Spleen (tissue), 11 donors: ENCODE data around the gene MYMX. TPM values are rescaled to one million over a fixed set of nuclear protein-coding genes. Genes with fewer than 3 reads are reported as not detected.

Source experiments
- DNase-seq: peaks from one replicate; pipeline ENCODE4 v3.0.0-alpha.2; 2020
- H3K27ac ChIP-seq, 8 donors: fragments of 200-600 bp; sonication (generic) in 7 of 8; 1 replicate in 4 of 8; 2 replicates in 4 of 8; pipeline versions ENCODE4 v1.5.0 to v1.8.0; 2016 to 2021; ENCODE audit warnings: inconsistent platforms in 4 of 8, mild to moderate bottlenecking in 4 of 8, moderate library complexity in 1 of 8
- H3K27me3 ChIP-seq, 7 donors: fragments of 200-600 bp; sonication (generic) in 6 of 7; replicated peaks in 1 of 7; 1 replicate in 4 of 7; 2 replicates in 3 of 7; pipeline versions ENCODE4 v1.5.0 to v1.8.0; 2016 to 2021; ENCODE audit warnings: inconsistent platforms in 3 of 7, mild to moderate bottlenecking in 1 of 7
- H3K36me3 ChIP-seq, 6 donors: fragments of 200-600 bp; sonication (generic) in 5 of 6; 1 replicate in 4 of 6; 2 replicates in 2 of 6; pipeline versions ENCODE4 v1.5.0 to v1.8.0; 2016 to 2021; ENCODE audit warnings: inconsistent platforms in 2 of 6
- H3K4me1 ChIP-seq, 6 donors: fragments of 200-600 bp; sonication (generic) in 5 of 6; 1 replicate in 3 of 6; 2 replicates in 3 of 6; pipeline versions ENCODE4 v1.5.0 to v1.8.0; 2016 to 2021; ENCODE audit warnings: inconsistent platforms in 3 of 6
- H3K4me3 ChIP-seq, 8 donors: fragments of 200-600 bp; sonication (generic) in 7 of 8; 1 replicate in 4 of 8; 2 replicates in 4 of 8; pipeline versions ENCODE4 v1.5.0 to v1.8.0; 2016 to 2021; ENCODE audit warnings: inconsistent platforms in 4 of 8, mild to moderate bottlenecking in 4 of 8, moderate library complexity in 2 of 8
- H3K9me3 ChIP-seq, 8 donors: fragments of 200-600 bp; sonication (generic) in 7 of 8; 1 replicate in 4 of 8; 2 replicates in 4 of 8; pipeline versions ENCODE4 v1.5.0 to v1.8.0; 2016 to 2021; ENCODE audit warnings: inconsistent platforms in 4 of 8
- POLR2A ChIP-seq, 3 donors: fragments of 450-650 bp; IDR thresholded peaks; one replicate each; pipeline ENCODE4 v1.5.1; 2017; ENCODE audit warnings: antibody characterized with exemption in 3 of 3, mild to moderate bottlenecking in 1 of 3
- POLR2AphosphoS5 ChIP-seq, 3 donors: sonication (generic); formaldehyde crosslinking; IDR thresholded peaks; one replicate each; pipeline ENCODE4 v1.5.1; 2017; ENCODE audit warnings: antibody characterized with exemption in 3 of 3
- WGBS, 5 donors: extraction: QIAGEN DNeasy Blood & Tissue Kit in 3 of 5; methylation state at CpG; one replicate each; pipeline versions ENCODE4 v1.1.5 to v1.1.7; 2013 to 2018; 5-methylcytosine and 5-hydroxymethylcytosine counted together
- intact Hi-C: fragments of 100-400 bp; cut with DNase I; formaldehyde crosslinking; loops from one replicate; pipeline ENCODE4 v1.15.0; 2023; ENCODE audit warnings: low total_unique reads
- polyA plus RNA-seq, 3 donors: library from polyadenylated mRNA; stranded (reverse); fragments of 200-250 nt; gene quantifications; one replicate each; pipeline ENCODE4 v1.2.1, GENCODE V29; 2013
- total RNA-seq, 7 donors: library from RNA; depleted of rRNA in 3 of 7; stranded (reverse); fragments of >200 nt in 3 of 7; fragmentation: NEBNext Ultra II Directional in 4 of 7; extraction: Animal tissue kit (Norgen Biotek cat#: 25700) in 4 of 7; gene quantifications; one replicate each; pipeline versions ENCODE4 v1.1.0 to v1.2.1, GENCODE V29; 2016 to 2021
- TF ChIP-seq, protein P1 (sequence below), 11 experiments: fragments of 200-600 bp in 7 of 11; fragments of 450-650 bp in 4 of 11; sonication (generic) in 4 of 11; IDR thresholded peaks in 8 of 11; conservative IDR thresholded peaks in 3 of 11; 1 replicate in 7 of 11; 2 replicates in 4 of 11; pipeline versions ENCODE4 v1.4.0 to v1.8.0; 2016 to 2021; ENCODE audit warnings: antibody characterized with exemption in 11 of 11, inconsistent platforms in 4 of 11, mild to moderate bottlenecking in 1 of 11
- donor health status: healthy with polysubstance abuse.
- donor health status: DM: no; HTN: no; CAD: no; lungs with moderate emphysema.
- donor health status: DM: no; HTN: no; CAD: no.
- donor health status: Bipolar disorder and iron deficiency.
- donor health status: healthy.
- donor health status: DM: no; HTN: no; CAD: no.
- donor health status: DM: yes; HTN: yes; CAD: no.

MYMX gene
- total and polyA plus RNA-seq, 10 donors, result 0.34 to 1.5 (median 0.87) TPM; not detected in 2

DNA sequence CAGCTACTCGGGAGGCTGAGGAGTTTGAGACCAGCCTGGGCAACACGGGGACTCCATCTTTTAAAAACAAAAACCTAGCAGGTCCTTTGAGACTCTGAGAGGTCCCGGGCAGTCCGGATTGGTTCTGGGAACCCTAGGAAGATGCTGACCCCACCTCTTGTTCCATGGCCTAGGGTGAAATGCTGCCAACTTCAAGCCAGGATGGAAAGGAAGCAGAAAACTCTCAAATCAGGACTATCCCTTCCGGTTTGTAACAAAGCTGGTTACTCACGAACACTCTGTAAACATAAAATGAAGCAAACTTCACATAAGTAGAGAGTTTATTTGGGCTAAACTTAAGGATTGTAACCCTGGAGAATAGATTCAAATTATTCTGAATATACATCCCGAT lies 30.1 kb upstream of the MYMX start:
- no peak for DNase-seq
- Histone ChIP-seq H3K27ac (peak overlapping the region in 4 of 8 donors; percentile 14 to 59 (median 49)), H3K27me3 (peaks cover 0 to 19% (median 0%) of the 10 kb centered on the region in 7 donors), H3K4me3 (no peak overlapping the region), H3K4me1 (peaks cover 0 to 12% (median 2%) of the 10 kb centered on the region in 6 donors), H3K9me3 (no peaks in the 10 kb centered on the region), H3K36me3 (no peaks in the 10 kb centered on the region)
- TF ChIP-seq POLR2AphosphoS5 (IDR thresholded peaks at IDR 0.05) (no peak), POLR2A (IDR thresholded peaks at IDR 0.05) (no peak)
- TF ChIP-seq, protein P1, sequence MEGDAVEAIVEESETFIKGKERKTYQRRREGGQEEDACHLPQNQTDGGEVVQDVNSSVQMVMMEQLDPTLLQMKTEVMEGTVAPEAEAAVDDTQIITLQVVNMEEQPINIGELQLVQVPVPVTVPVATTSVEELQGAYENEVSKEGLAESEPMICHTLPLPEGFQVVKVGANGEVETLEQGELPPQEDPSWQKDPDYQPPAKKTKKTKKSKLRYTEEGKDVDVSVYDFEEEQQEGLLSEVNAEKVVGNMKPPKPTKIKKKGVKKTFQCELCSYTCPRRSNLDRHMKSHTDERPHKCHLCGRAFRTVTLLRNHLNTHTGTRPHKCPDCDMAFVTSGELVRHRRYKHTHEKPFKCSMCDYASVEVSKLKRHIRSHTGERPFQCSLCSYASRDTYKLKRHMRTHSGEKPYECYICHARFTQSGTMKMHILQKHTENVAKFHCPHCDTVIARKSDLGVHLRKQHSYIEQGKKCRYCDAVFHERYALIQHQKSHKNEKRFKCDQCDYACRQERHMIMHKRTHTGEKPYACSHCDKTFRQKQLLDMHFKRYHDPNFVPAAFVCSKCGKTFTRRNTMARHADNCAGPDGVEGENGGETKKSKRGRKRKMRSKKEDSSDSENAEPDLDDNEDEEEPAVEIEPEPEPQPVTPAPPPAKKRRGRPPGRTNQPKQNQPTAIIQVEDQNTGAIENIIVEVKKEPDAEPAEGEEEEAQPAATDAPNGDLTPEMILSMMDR (IDR thresholded peaks at IDR 0.05 in 8 of 11, conservative IDR thresholded peaks at IDR 0.05 in 3 of 11), result no peak
- intact Hi-C loops, result no loop called here
- 67 to 78% (median 77%) methylated on average over 7 of the region's 7 CpGs for WGBS, 5 donors

DNA sequence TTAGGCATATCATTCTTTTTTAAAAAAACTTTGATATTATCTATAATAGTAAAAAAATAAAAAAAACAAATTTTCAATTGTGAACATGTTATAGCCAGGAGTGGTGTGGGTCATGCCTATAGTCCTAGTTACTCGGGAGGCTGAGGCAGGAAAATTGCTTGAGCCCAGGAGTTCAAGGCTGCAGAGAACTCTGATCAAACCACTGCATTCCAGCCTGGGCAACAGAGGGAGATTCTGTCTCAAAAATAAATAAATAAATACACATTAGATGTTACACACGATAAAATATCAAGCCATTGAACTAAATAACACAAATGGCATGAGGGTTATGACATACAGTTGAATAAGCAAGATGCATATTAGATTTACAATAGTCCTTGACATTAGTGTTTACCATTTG lies 27.9 kb upstream of the MYMX start:
- no peak overlapping the region for H3K27ac ChIP-seq
- no peak for TF ChIP-seq POLR2A (IDR thresholded peaks at IDR 0.05)
- TF ChIP-seq POLR2AphosphoS5 (IDR thresholded peaks at IDR 0.05), result no peak
- TF ChIP-seq, protein P1 (IDR thresholded peaks at IDR 0.05 in 8 of 11, conservative IDR thresholded peaks at IDR 0.05 in 3 of 11), result no peak
- WGBS, 5 donors, result 80 to 86% (median 85%) methylated on average over 2 of the region's 2 CpGs
- H3K36me3 ChIP-seq, result no peaks in the 10 kb centered on the region
- peaks cover 0 to 17% (median 0%) of the 10 kb centered on the region in 7 donors for H3K27me3 ChIP-seq
- peaks cover 0 to 22% (median 7%) of the 10 kb centered on the region in 6 donors for H3K4me1 ChIP-seq
- intact Hi-C loops, result no loop called here
- DNase-seq, result no peak
- H3K9me3 ChIP-seq, result no peaks in the 10 kb centered on the region
- no peak overlapping the region for H3K4me3 ChIP-seq

DNA sequence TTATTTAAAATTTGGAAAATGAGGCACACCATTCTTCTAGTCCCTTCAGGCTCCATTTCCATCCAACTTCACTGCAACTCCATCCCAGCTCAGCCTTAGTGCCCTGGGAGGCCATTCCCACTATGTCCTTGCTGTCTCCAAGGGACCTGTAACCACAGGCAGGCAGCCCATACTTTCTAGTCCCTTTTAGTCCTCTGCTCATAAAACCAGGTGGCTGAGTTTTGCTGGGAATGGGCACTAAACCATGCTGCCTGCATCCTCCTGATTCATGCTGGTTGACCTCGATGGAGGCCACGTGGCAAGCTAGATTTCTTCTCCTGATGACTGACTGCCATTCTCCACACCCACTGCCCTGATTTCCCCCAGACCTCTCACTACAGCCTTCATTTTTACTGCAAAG lies 27.5 kb upstream of the MYMX start:
- no peaks in the 10 kb centered on the region for H3K36me3 ChIP-seq
- no peak for DNase-seq
- intact Hi-C loops, result no loop called here

DNA sequence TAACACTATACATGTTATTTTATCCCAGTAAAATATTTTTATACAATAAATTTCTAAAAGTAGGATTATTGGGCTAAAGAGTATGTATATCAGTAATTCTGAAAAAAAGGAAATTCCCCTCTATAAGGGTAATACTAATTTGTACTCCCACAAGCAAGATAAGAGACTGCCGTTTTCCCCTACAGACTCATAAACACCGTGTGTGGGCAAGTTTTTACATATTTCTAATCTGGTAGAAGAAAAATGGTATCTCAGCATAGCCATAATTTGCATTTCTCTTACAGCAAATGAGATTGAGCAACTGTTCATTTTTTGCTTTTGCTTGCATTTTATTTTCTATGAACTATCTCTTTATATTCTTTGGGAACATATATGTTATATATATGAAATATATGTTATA lies 26.0 kb upstream of the MYMX start:
- Histone ChIP-seq H3K36me3 (no peaks in the 10 kb centered on the region), H3K9me3 (no peaks in the 10 kb centered on the region), H3K4me3 (no peak overlapping the region), H3K27me3 (peaks cover 0 to 9% (median 0%) of the 10 kb centered on the region in 7 donors), H3K27ac (no peak overlapping the region), H3K4me1 (peaks cover 0 to 20% (median 7%) of the 10 kb centered on the region in 6 donors)
- intact Hi-C loops, result no loop called here
- TF ChIP-seq, protein P1 (IDR thresholded peaks at IDR 0.05 in 8 of 11, conservative IDR thresholded peaks at IDR 0.05 in 3 of 11), result no peak
- no peak for TF ChIP-seq POLR2AphosphoS5 (IDR thresholded peaks at IDR 0.05)
- TF ChIP-seq POLR2A (IDR thresholded peaks at IDR 0.05), result no peak
- WGBS, 5 donors, result 17 to 43% (median 33%) methylated on average over 2 of the region's 2 CpGs
- no peak for DNase-seq

More for the DNA sequence above, 27.5 kb upstream of the MYMX start:
- WGBS, 5 donors, result 59 to 72% (median 63%) methylated on average over 2 of the region's 2 CpGs
- TF ChIP-seq POLR2A (IDR thresholded peaks at IDR 0.05) (no peak), POLR2AphosphoS5 (IDR thresholded peaks at IDR 0.05) (no peak)
- TF ChIP-seq, protein P1 (IDR thresholded peaks at IDR 0.05 in 8 of 11, conservative IDR thresholded peaks at IDR 0.05 in 3 of 11), result no peak
- Histone ChIP-seq H3K27me3 (peaks cover 0 to 15% (median 0%) of the 10 kb centered on the region in 7 donors), H3K9me3 (no peaks in the 10 kb centered on the region), H3K4me1 (peaks cover 0 to 22% (median 7%) of the 10 kb centered on the region in 6 donors), H3K4me3 (no peak overlapping the region), H3K27ac (no peak overlapping the region)
